Lower leg skin (tissue), 4 donors: ENCODE measurements around the gene KRT5. TPM values are rescaled to one million over a fixed set of nuclear protein-coding genes. Genes with fewer than 3 reads are reported as not detected.

Experiments
- DNase-seq, 2 donors: peaks; one replicate each; pipeline ENCODE4 v3.0.0-alpha.2; 2019; ENCODE audit warnings: low spot score in 2 of 2
- H3K4me3 ChIP-seq: fragments of 200-600 bp; sonication (generic); 2 replicates; pipeline ENCODE4 v1.5.1; 2017; ENCODE audit warnings: mild to moderate bottlenecking, low read depth; ENCODE audit not compliant: poor library complexity, severe bottlenecking
- CTCF ChIP-seq, 3 donors: fragments of 450-650 bp; IDR thresholded peaks; one replicate each; pipeline ENCODE4 v1.5.1; 2016; ENCODE audit warnings: antibody characterized with exemption in 3 of 3, mild to moderate bottlenecking in 3 of 3, moderate library complexity in 2 of 3
- POLR2A ChIP-seq, 2 donors: fragments of 450-650 bp; IDR thresholded peaks; one replicate each; pipeline ENCODE4 v1.6.1; 2016 to 2017; ENCODE audit warnings: antibody characterized with exemption in 2 of 2, mild to moderate bottlenecking in 1 of 2, moderate library complexity in 1 of 2
- WGBS, 2 donors: methylation state at CpG; one replicate each; pipeline ENCODE4 v1.1.5; 2018; 5-methylcytosine and 5-hydroxymethylcytosine counted together
- intact Hi-C: fragments of 100-400 bp; cut with DNase I; formaldehyde crosslinking; loops from one replicate; pipeline ENCODE4 v1.15.0; 2023; ENCODE audit warnings: low total_unique reads
- total RNA-seq, 4 donors: library from RNA; depleted of rRNA; stranded (reverse); fragments of >200 nt; gene quantifications; one replicate each; pipeline ENCODE4 v1.1.0, GENCODE V29; 2016

KRT5 gene
- total RNA-seq, 4 donors from 2014 or later, result 2,541 to 6,567 (median 4,278) TPM

DNA sequence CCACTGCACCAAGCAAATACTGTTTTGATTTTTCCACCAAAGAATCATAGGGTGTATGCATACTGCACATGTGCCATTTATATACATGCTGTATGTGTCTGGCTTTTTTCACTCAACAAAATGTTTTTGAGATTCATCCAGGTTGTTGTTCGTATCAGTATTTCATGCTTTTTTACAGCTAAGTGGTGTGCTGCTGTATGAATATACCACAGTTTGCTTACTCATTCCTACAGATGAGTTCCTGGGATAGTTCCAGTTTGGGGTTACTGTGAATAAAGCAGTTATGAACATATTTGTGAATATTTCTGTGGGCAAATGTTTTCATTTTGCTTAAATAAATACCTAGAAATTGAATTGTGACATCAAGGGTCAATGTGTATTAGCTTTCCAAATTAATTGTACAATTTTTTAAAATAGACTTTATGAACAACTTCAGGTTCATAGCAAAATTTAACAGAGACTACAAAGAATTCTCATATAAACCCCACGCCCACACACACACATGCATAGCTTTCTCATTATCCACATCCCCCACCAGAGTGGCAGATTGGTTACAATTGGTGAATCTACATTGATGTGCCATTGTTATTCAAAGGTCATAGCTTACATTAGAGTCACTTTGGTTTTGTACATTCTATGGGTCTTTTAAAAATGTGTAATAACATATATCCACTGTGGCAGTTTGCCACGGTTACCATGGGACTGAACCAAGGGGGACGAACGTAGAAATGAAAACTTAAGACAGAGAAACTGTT, 20.2 kb downstream of the KRT5 start:
- no peak for DNase-seq
- H3K4me3 ChIP-seq, result no peak overlapping the region
- TF ChIP-seq CTCF (IDR thresholded peaks at IDR 0.05), result no peak
- TF ChIP-seq POLR2A (IDR thresholded peaks at IDR 0.05), result no peak
- intact Hi-C loops, result no loop called here
- WGBS, 2 donors, result 77 to 85% methylated on average over 5 of the region's 5 CpGs

DNA sequence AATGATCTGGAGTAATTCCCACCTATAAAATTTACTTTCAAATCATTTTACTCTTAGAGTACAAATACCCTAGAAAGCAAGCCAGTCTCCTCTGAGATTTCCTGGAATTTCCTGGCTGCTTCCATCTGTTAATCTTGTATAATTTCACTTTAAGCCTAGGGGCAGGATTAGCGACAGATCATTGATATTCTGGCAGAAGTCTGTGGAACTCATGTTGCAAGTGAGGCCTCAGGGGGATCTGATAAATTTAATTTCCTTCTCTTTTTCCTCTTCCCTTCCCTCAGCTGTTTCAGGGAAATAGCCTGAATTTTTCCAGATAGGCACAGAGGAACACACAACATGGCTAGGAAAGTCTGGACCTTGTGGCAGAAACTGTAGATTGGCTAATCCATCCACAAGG, 21.2 kb downstream of the KRT5 start:
- no peak overlapping the region for H3K4me3 ChIP-seq
- intact Hi-C loops, result no loop called here
- WGBS, 2 donors, result 15 to 20% methylated on average over 1 of the region's 1 CpG
- TF ChIP-seq CTCF (IDR thresholded peaks at IDR 0.05), result no peak
- no peak for TF ChIP-seq POLR2A (IDR thresholded peaks at IDR 0.05)
- no peak for DNase-seq

DNA sequence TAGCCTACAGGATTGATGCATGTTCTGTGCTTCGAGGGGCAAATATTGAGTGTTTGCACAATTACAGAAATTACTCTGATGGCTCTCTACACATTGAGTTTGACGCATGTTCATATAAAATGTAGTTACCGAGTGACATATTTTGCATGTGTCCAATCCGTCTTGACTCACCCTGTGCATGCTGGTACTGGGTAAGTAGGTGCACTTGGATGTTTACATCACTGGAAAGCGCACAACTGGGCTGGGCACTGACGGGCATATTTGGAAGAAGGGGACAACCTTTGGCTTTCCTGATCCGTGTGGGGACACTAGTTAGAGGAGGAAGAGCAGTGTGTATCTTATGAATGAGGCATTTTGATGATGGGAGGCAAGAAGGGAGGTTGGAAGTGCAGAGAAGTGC, 22.2 kb downstream of the KRT5 start:
- no peak overlapping the region for H3K4me3 ChIP-seq
- WGBS, 2 donors, result 81 to 82% methylated on average over 7 of the region's 7 CpGs
- intact Hi-C loops, result no loop called here
- DNase-seq, result no peak
- TF ChIP-seq POLR2A (IDR thresholded peaks at IDR 0.05), result no peak
- TF ChIP-seq CTCF (IDR thresholded peaks at IDR 0.05), result no peak

DNA sequence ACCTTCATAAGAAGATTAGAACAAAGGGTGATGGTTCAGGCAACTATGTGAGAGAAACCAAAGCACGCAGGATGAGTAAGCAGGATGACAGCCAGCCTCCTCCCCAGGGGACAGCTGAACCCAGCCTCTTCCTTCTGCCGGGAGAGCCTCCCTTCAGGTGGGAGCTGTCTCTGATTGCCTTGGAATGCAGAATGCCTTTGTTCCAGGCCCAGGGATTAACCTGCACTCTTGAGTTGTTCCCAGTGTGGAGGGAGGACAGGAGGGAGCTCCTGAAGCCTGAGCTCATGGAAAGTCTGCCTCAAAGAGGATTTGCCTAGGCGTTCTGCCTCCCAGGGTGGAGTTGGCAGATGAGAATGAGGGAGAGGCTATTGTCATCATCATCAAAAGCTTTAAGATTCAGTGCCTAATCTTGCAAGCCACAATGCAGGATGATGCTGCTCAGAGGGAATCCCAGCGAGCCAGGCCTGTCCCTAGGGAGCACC, 23.6 kb downstream of the KRT5 start:
- peak in 1 of 2 donors; percentile 86 for DNase-seq
- no peak for TF ChIP-seq POLR2A (IDR thresholded peaks at IDR 0.05)
- no peak for TF ChIP-seq CTCF (IDR thresholded peaks at IDR 0.05)
- intact Hi-C loops, result no loop called here
- H3K4me3 ChIP-seq, result no peak overlapping the region
- whole genome bisulfite sequencing, 2 donors, result 23 to 26% methylated on average over 4 of the region's 4 CpGs

DNA sequence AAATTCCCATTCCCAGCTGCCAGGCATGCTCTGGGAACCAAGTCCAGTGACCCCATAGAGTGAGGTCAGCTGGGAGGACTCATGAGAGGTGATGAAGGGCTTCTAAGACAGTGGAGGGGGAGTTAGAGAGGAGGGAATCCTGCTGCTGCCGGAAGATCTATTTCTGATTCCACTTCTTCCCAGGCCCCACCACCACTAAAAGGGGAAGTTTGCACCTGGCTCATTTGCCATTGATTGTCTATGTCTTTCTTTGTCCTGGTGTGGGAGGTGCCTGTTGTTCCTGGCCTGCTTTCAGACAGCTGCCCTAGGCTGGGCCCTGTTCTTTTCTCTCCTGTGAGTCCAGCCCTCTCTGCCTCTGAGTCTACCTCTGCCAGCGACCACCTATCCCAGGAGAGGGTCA, 24.1 kb downstream of the KRT5 start:
- 67 to 91% methylated on average over 2 of the region's 2 CpGs for WGBS, 2 donors

More for the DNA sequence above, 24.1 kb downstream of the KRT5 start:
- no peak for TF ChIP-seq CTCF (IDR thresholded peaks at IDR 0.05)
- TF ChIP-seq POLR2A (IDR thresholded peaks at IDR 0.05), result no peak
- intact Hi-C loops, result no loop called here
- no peak for DNase-seq
- H3K4me3 ChIP-seq, result no peak overlapping the region
